ENCODE results near the gene PRKCB.

DNA sequence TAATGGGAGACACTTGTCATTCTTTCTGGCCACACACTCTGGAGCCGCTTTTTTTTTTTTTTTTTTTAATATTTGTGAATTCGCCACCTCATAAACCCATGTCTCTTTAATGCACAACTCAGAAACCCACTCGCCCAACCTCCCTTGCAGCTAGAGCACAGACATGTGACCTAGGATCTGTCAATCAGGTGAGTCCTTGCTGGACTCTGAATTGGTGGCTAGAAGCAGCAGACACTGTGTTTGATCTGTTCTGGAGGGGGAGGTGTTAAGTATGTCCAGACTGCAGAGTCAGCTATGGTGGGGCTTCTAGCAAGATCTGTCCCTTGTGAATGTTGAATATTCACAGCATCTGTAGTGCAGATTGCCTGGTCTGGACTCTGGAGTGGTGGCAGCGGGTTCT is 112.1 kb downstream of the PRKCB start:
- TF ChIP-seq POLR2A (IDR thresholded peaks at IDR 0.05) = no peak
- TF ChIP-seq, protein P1, sequence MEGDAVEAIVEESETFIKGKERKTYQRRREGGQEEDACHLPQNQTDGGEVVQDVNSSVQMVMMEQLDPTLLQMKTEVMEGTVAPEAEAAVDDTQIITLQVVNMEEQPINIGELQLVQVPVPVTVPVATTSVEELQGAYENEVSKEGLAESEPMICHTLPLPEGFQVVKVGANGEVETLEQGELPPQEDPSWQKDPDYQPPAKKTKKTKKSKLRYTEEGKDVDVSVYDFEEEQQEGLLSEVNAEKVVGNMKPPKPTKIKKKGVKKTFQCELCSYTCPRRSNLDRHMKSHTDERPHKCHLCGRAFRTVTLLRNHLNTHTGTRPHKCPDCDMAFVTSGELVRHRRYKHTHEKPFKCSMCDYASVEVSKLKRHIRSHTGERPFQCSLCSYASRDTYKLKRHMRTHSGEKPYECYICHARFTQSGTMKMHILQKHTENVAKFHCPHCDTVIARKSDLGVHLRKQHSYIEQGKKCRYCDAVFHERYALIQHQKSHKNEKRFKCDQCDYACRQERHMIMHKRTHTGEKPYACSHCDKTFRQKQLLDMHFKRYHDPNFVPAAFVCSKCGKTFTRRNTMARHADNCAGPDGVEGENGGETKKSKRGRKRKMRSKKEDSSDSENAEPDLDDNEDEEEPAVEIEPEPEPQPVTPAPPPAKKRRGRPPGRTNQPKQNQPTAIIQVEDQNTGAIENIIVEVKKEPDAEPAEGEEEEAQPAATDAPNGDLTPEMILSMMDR (IDR thresholded peaks at IDR 0.05) = no peak
